VCaP (cell line): ENCODE data around the gene SLC5A9.
"Not testable (repeated sequence)": the region's sequence is repeated elsewhere in the genome, so short reads cannot be mapped to it uniquely, and the experiment has no call there.

Source experiments
- H3K27ac ChIP-seq: fragments of 450-650 bp; 2 replicates; pipeline ENCODE4 v1.5.1; 2017
- CTCF ChIP-seq: fragments of 450-650 bp; conservative IDR thresholded peaks from 2 replicates; pipeline ENCODE4 v1.5.1; 2017; ENCODE audit warnings: mild to moderate bottlenecking, moderate library complexity

SLC5A9 gene

GRCh38 chr1:48292706-48293105 lies 70.2 kb downstream of the SLC5A9 start:
- no peak overlapping the region for H3K27ac ChIP-seq
- no peak for TF ChIP-seq CTCF

- H3K27ac ChIP-seq = not testable (repeated sequence)
These were observed 71.6 kb downstream of the SLC5A9 start for GRCh38 chr1:48294094-48294493.

- TF ChIP-seq CTCF = no peak
These were observed 72.1 kb downstream of the SLC5A9 start for GRCh38 chr1:48294656-48295055.

More at GRCh38 chr1:48294656-48295055, 72.1 kb downstream of the SLC5A9 start:
- no peak overlapping the region for H3K27ac ChIP-seq
